Mesendoderm (in vitro differentiated cells): Measurements from ENCODE around the gene TGFB3.

Source experiments
- DNase-seq: peaks from one replicate; pipeline ENCODE4 v3.0.0; 2013
- H2AK5ac ChIP-seq: 2 replicates; pipeline ENCODE4 v1.6.1; 2013; ENCODE audit warnings: low read length, inconsistent platforms
- H2BK120ac ChIP-seq: 2 replicates; pipeline ENCODE4 v1.6.1; 2013; ENCODE audit warnings: low read depth, mild to moderate bottlenecking, low read length, moderate library complexity, mixed read lengths
- H2BK15ac ChIP-seq: replicated peaks from 2 replicates; pipeline ENCODE4 v1.6.1; 2013; ENCODE audit warnings: low read depth, mild to moderate bottlenecking, moderate library complexity
- H2BK5ac ChIP-seq: 2 replicates; pipeline ENCODE4 v1.6.1; 2013; ENCODE audit warnings: low read length, inconsistent platforms
- H3K18ac ChIP-seq: 2 replicates; pipeline ENCODE4 v1.6.1; 2013; ENCODE audit warnings: mild to moderate bottlenecking, low read length, mixed read lengths
- H3K23ac ChIP-seq: one replicate; pipeline ENCODE4 v1.6.1; 2013; ENCODE audit warnings: low read length
- H3K27ac ChIP-seq: 2 replicates; pipeline ENCODE4 v1.5.1; 2013; ENCODE audit warnings: low read depth, mild to moderate bottlenecking, inconsistent platforms, low read length, moderate library complexity
- H3K27me3 ChIP-seq: 2 replicates; pipeline ENCODE4 v1.6.1; 2013; ENCODE audit warnings: low read length, control low read depth, mild to moderate bottlenecking, inconsistent platforms; ENCODE audit not compliant: insufficient read depth, poor library complexity
- H3K36me3 ChIP-seq: 2 replicates; pipeline ENCODE4 v1.6.1; 2013; ENCODE audit warnings: low read length, inconsistent platforms; ENCODE audit not compliant: control insufficient read depth, insufficient read depth
- H3K4ac ChIP-seq: one replicate; pipeline ENCODE4 v1.6.1; 2013; ENCODE audit warnings: low read depth, mild to moderate bottlenecking, low read length, moderate library complexity
- H3K4me1 ChIP-seq: 2 replicates; pipeline ENCODE4 v1.6.1; 2013; ENCODE audit warnings: low read depth, low read length, inconsistent platforms; ENCODE audit not compliant: control insufficient read depth
- H3K4me2 ChIP-seq: 2 replicates; pipeline ENCODE4 v1.6.1; 2013; ENCODE audit warnings: low read length
- H3K4me3 ChIP-seq: 2 replicates; pipeline ENCODE4 v1.5.1; 2013; ENCODE audit warnings: mild to moderate bottlenecking, low read length
- H3K56ac ChIP-seq: one replicate; pipeline ENCODE4 v1.6.1; 2013; ENCODE audit warnings: low read length
- H3K79me1 ChIP-seq: 2 replicates; pipeline ENCODE4 v1.6.1; 2013; ENCODE audit warnings: low read length, inconsistent platforms
- H3K79me2 ChIP-seq: 2 replicates; pipeline ENCODE4 v1.6.1; 2013; ENCODE audit warnings: mild to moderate bottlenecking, low read length; ENCODE audit not compliant: control insufficient read depth, insufficient read depth
- H3K9ac ChIP-seq: 2 replicates; pipeline ENCODE4 v1.6.1; 2013; ENCODE audit warnings: low read length, inconsistent platforms
- H4K5ac ChIP-seq: one replicate; pipeline ENCODE4 v1.6.1; 2013; ENCODE audit warnings: low read length
- H4K8ac ChIP-seq: one replicate; pipeline ENCODE4 v1.6.1; 2013; ENCODE audit warnings: low read depth, mild to moderate bottlenecking, control low read depth, low read length, moderate library complexity
- WGBS: extraction: QIAGEN DNeasy Blood & Tissue Kit; methylation state at CpG from one replicate; pipeline ENCODE4 v1.1.7; 2013; ENCODE audit warnings: low lambda C conversion rate, missing lambda C conversion rate; ENCODE audit not compliant: insufficient coverage; ENCODE audit errors: extremely low coverage; 5-methylcytosine and 5-hydroxymethylcytosine counted together

TGFB3 gene

GRCh38 chr14:75987201-75987970 lies 5.6 kb upstream of the TGFB3 start:
- H3K27me3 ChIP-seq, result no peaks in the 10 kb centered on the region
- no peak overlapping the region for H4K5ac ChIP-seq
- WGBS, result no CpG with 5 or more reads among the region's 3 CpGs
- no peak overlapping the region for H3K23ac ChIP-seq
- no peak overlapping the region for H3K56ac ChIP-seq
- no peak overlapping the region for H3K4me2 ChIP-seq
- no peak overlapping the region for H3K4ac ChIP-seq
- H3K4me1 ChIP-seq, result peaks cover 5% of the 10 kb centered on the region
- no peak overlapping the region for H2BK15ac ChIP-seq
- H3K9ac ChIP-seq, result no peak overlapping the region
- no peak overlapping the region for H3K4me3 ChIP-seq
- H2BK5ac ChIP-seq, result no peak overlapping the region
- no peaks in the 10 kb centered on the region for H3K79me2 ChIP-seq
- H3K18ac ChIP-seq, result no peak overlapping the region
- no peak overlapping the region for H2AK5ac ChIP-seq
- DNase-seq, result no peak
- H3K27ac ChIP-seq, result no peak overlapping the region
- no peak overlapping the region for H2BK120ac ChIP-seq
- H3K79me1 ChIP-seq, result no peaks in the 10 kb centered on the region
- no peak overlapping the region for H4K8ac ChIP-seq
- H3K36me3 ChIP-seq, result no peaks in the 10 kb centered on the region

- no peak overlapping the region for H3K23ac ChIP-seq
- H3K18ac ChIP-seq, result no peak overlapping the region
- no peaks in the 10 kb centered on the region for H3K79me2 ChIP-seq
- peak overlapping the region; percentile 68 for H3K4me2 ChIP-seq
- H2BK120ac ChIP-seq, result no peak overlapping the region
- H3K4me1 ChIP-seq, result peaks cover 5% of the 10 kb centered on the region
- H2BK15ac ChIP-seq, result no peak overlapping the region
- no peaks in the 10 kb centered on the region for H3K79me1 ChIP-seq
- no peak for DNase-seq
- no peaks in the 10 kb centered on the region for H3K27me3 ChIP-seq
- no peak overlapping the region for H2AK5ac ChIP-seq
- H2BK5ac ChIP-seq, result no peak overlapping the region
- H3K9ac ChIP-seq, result peak overlapping the region; percentile 67
- H3K4me3 ChIP-seq, result no peak overlapping the region
- no peak overlapping the region for H3K27ac ChIP-seq
- peak overlapping the region; percentile 70 for H3K56ac ChIP-seq
- WGBS, result no CpG with 5 or more reads among the region's 6 CpGs
- H4K5ac ChIP-seq, result no peak overlapping the region
- no peak overlapping the region for H3K4ac ChIP-seq
- no peak overlapping the region for H4K8ac ChIP-seq
- no peaks in the 10 kb centered on the region for H3K36me3 ChIP-seq
Measured at GRCh38 chr14:75986439-75986765, 4.6 kb upstream of the TGFB3 start.

DNA sequence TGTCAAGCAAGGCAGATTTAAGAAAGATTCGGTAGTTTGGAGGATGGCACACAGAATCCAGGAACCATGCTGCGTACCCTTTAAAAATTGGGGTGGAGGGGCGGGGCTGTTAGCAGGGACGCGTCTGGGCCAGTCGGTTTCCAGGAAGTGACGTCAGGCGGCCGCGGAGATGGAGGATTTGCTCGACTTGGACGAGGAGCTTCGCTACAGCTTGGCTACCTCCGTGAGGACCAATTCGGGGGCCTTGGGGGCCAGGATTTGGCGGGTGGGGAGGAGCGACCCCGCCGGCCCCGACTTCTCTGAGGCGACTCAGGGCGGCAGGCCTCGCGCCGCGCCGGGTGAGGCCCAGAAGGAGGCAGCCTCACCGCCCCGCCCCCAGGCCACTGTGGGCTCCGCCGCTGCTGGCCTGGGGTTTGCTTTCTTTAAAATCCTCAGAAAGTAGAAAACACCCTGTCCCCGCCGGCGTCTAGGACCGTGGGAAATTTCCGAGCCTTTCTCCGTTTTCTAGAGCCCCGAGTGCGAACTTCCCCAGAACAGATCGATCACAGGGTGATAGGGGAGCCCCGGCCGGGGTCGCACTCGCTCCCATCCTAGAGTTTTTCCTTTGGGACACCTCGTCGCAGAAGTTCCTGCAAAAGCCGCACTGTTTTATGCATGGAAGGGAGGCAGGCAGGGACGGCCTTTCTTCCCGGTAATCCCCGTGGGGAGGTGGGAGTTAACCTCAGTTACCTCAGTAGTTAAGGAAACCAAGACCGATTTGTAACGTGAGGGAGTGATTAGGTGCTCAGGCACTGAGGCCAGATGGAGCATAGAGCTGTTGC lies 4.0 kb upstream of the TGFB3 start, which contains the start of gene IFT43:
IFT43 (plus strand) TSS at position 146 of the 821 bp plus-strand sequence; CDS start at position 170, 24 bp downstream.
- no peak within 1 kb of the TSS for H4K5ac ChIP-seq
- H3K4me3 ChIP-seq, result peak within 1 kb of the TSS; percentile 87
- no peaks in the 10 kb centered on the region for H3K79me2 ChIP-seq
- H3K27me3 ChIP-seq, result no peaks in the 10 kb centered on the region
- peak within 1 kb of the TSS; percentile 8 for H3K27ac ChIP-seq
- H3K18ac ChIP-seq, result peak within 1 kb of the TSS; percentile 78
- no peak within 1 kb of the TSS for H2BK120ac ChIP-seq
- no peak within 1 kb of the TSS for H2BK5ac ChIP-seq
- H3K79me1 ChIP-seq, result no peaks in the 10 kb centered on the region
- peak within 1 kb of the TSS; percentile 77 for H3K4me2 ChIP-seq
- H3K4me1 ChIP-seq, result peaks cover 7% of the 10 kb centered on the region
- H3K4ac ChIP-seq, result peak within 1 kb of the TSS; percentile 8
- H2BK15ac ChIP-seq, result no peak within 1 kb of the TSS
- H3K36me3 ChIP-seq, result no peaks in the 10 kb centered on the region
- no peak within 1 kb of the TSS for H3K23ac ChIP-seq
- no peak within 1 kb of the TSS for H2AK5ac ChIP-seq
- peak within 1 kb of the TSS; percentile 70 for H3K56ac ChIP-seq
- peak within 1 kb of the TSS; percentile 67 for H3K9ac ChIP-seq
- peak within 1 kb of the TSS; percentile 43 for H4K8ac ChIP-seq
- WGBS, result no CpG with 5 or more reads among the region's 52 CpGs
- peak; percentile 80 for DNase-seq

- no peak overlapping the region for H3K56ac ChIP-seq
- H3K27ac ChIP-seq, result no peak overlapping the region
- H3K4me3 ChIP-seq, result no peak overlapping the region
- H3K4me2 ChIP-seq, result no peak overlapping the region
- H3K36me3 ChIP-seq, result no peaks in the 10 kb centered on the region
- no peak overlapping the region for H3K9ac ChIP-seq
- no peaks in the 10 kb centered on the region for H3K79me2 ChIP-seq
- H3K79me1 ChIP-seq, result no peaks in the 10 kb centered on the region
- H4K8ac ChIP-seq, result no peak overlapping the region
- no peaks in the 10 kb centered on the region for H3K27me3 ChIP-seq
- H3K18ac ChIP-seq, result no peak overlapping the region
- H3K4me1 ChIP-seq, result peaks cover 7% of the 10 kb centered on the region
- no peak for DNase-seq
- no peak overlapping the region for H2BK5ac ChIP-seq
- no peak overlapping the region for H4K5ac ChIP-seq
- no peak overlapping the region for H3K4ac ChIP-seq
- H3K23ac ChIP-seq, result no peak overlapping the region
- no peak overlapping the region for H2BK15ac ChIP-seq
- no peak overlapping the region for H2BK120ac ChIP-seq
- whole genome bisulfite sequencing, result no CpG with 5 or more reads among the region's 2 CpGs
- H2AK5ac ChIP-seq, result no peak overlapping the region
Measured at GRCh38 chr14:75984674-75985073, 2.9 kb upstream of the TGFB3 start.

GRCh38 chr14:75983019-75983358 lies 1.2 kb upstream of the TGFB3 start:
- Histone ChIP-seq H3K79me2 (no peaks in the 10 kb centered on the region), H3K79me1 (no peaks in the 10 kb centered on the region), H4K8ac (no peak overlapping the region), H3K4me1 (peaks cover 7% of the 10 kb centered on the region), H3K36me3 (no peaks in the 10 kb centered on the region), H2BK120ac (no peak overlapping the region), H3K18ac (peak overlapping the region; percentile 13), H3K23ac (no peak overlapping the region), H3K27me3 (no peaks in the 10 kb centered on the region), H3K9ac (peak overlapping the region; percentile 36), H2BK5ac (no peak overlapping the region), H3K56ac (peak overlapping the region; percentile 47), H3K4me3 (peak overlapping the region; percentile 3), H3K4ac (no peak overlapping the region), H4K5ac (no peak overlapping the region), H3K4me2 (peak overlapping the region; percentile 51), H2BK15ac (no peak overlapping the region), H3K27ac (no peak overlapping the region), H2AK5ac (no peak overlapping the region)
- DNase-seq, result no peak
- no CpG with 5 or more reads among the region's 7 CpGs for WGBS
